GM21367 (cell line): ENCODE results near the gene KCNN3.

Experiments
- ATAC-seq: cut with Tn5 transposase; IDR thresholded peaks from one replicate; pipeline ENCODE4 v1.9.1; 2021; ENCODE audit not compliant: unreplicated experiment

The KCNN3 gene

GRCh38 chr1:154730986-154731489, 139.0 kb downstream of the KCNN3 start:
- ATAC-seq: no peak

DNA sequence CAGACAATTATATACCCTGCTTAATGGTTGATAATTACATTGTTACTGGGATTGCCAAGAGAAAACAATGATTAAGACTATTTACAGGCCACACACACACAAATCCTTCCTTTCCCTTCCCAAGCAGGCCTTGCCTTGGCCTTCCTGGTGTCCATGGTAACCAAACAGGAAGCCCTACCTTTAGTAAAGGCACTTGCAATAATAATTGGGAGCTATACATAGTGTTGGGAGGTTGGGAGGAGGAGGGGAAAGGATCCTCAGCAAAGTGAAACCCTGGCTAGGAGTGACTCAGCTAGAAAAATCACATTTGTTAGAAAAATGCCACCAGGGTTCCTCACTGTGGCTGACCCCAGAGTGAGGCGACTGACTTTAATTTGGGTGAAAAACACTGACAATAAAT, 139.8 kb downstream of the KCNN3 start:
- no peak for ATAC-seq

DNA sequence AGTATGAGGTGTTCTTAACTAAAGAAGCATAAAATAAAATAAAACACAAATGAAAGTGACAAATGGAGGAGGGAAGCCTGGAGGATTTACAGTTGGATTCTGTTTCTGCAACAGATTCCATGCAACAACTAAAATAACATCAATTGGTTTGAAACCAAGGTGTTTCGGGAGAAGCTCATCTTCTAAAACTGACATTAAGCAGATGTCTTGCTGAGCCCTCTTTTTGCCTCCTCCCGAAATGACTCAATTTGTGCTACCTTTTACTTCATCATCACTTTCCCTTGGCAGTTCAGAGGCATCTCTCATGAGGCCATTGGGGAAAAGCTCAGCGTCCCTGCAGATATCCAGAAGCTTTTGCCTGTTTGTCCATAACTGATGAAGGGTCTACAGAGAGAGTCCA, 140.5 kb downstream of the KCNN3 start:
- ATAC-seq: no peak

DNA sequence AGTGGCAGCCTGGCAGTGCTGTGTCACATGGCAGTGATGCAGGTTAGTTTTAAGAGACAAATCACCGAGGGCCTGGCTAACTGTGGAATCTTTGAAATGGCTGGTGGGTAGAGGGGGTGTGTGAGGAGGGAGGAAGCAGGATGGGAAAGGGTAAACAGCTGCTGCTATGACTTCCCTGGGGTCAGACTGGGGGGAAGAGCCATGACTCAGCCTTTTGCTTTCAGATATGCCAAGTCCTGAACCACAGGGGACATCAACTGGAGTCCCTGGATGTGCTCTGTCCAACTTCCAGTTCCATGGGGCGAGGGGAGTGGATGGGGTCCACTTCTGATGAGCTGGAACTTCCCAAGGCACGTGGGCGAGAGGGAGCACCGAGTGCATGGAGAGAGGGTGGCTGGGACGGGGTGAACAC, 141.0 kb downstream of the KCNN3 start:
- no peak for ATAC-seq

DNA sequence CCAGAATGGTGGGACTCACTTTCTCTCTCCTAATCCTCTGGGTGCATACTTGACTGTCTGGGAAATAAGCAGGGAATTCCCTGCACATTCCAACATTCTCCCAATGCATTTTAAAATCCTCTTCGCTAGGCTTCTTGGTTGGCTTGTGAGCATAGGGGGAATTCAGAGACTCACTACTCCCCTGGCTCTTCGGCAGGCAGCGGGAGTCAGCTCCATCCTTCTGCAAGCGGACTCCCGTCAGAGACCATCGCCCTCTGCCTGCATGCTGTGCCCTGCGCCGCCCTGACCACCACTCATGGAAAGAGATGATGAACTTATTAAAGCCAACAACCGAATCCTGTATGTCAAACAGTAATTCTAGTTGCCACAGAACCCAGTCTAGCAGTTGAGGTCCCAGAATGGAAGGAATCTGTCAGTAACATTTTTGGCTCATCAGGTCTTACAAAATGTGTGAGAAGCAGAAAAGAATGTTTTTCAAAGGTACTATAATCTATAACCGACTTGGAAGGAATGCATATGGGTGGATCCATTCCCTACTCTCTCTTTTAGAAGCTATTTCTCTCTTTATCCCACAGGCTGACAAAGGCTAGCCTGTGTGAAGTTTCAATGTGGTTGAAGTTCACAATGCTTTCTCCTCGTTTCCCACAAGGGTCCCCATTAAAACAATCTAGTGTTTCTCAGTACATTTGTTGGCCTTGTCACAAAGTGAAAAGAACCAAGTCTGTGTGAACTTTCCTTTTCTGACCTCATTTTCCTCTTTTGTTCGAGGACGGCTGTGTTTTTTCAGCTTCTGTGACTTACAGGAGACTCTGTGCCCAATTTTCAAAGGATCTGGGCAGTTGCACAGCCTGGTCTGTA, 143.0 kb downstream of the KCNN3 start:
- no peak for ATAC-seq

DNA sequence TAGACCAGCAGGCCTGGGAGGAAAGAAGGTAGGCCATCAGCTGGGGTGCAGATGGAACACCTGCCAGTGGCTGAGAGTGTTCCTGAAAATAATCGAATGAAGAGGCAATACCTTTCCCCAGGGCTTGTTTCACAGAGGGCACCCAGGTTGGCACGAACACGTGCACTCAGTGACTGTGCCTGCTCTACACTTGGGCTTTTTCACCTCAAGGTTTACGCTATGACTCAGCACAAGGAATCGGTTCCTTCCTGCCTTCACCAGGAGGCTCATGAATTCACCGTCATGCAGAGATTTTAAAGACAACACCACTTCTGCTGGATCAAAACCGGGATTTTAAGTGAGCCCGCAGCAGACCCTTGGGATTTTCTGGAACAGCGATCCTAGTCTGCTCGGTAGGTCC, 143.6 kb downstream of the KCNN3 start:
- no peak for ATAC-seq

- no peak for ATAC-seq
These were observed 144.2 kb downstream of the KCNN3 start for GRCh38 chr1:154725865-154726264.

- ATAC-seq: no peak
These were observed 149.5 kb downstream of the KCNN3 start for GRCh38 chr1:154720328-154721297.

DNA sequence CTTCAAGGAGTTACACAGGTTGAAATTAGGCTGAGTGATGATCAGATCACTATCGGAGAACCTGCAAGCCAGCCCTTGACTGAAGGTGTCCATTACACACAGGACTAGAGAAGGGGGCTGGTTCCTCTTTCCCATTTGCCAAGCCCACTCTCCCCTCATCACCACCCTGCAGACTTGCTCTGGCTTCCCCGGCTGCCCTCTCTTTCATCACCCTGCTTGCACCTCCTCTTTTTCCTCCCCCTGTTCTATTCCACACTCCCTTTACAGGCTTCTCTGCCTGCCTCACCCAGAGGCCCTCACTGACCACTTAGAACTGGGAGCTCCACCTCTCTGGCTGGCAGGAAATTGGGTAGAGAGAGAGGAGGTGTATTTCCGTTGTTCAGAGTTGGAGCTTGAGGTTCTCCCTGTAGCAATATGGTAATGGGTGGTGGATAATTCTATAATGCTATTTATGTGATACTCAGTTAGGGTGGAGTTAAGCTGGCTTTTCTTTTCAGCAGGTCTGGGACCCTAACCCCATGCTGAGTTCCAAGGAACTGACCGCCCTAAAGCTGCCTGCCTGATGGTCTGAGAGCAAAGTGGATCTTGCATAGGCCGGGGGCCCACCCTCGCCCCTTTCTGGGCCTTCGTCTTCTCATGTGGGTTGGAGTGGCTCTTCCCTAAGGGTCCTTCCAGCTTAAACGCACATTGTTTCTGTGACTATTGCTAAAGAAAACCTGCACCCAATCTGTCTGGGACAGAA, 150.3 kb downstream of the KCNN3 start:
- ATAC-seq: no peak

DNA sequence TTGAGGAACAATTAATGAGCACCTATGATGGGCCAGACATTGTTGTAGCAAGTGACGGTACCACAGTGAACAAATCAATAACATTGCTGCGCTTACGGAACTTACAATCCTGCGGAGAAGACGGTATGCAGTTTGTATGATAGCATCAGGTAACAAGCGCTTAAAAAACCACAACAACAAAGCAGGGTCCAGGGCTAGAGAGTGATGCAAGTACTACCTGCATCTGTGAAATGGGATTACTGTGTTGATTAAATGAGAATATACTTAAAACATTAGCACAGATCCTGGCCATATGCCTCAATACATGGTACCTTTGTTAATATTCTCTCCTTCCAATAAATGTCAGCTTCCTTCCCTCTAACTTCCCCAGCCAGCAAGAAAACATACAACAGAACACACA, 151.5 kb downstream of the KCNN3 start:
- no peak for ATAC-seq

DNA sequence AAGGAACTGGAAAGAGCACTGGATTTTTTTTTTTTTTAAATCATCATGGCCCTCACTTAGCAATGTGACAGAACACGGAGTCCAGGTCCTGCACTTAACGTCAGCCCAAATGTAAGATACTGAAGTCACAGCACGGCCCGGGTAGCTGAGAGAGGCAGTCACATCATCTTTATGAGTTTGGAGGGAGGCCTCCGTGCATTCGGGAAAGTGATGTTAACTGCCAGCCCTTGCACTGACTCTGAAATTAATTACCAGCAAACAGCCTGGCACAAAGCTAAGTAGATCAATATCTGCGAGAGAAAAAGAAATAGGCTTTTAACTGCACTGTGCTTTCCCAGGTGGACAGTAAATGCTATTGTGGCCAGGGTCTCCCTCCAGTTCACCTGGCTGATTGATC, 152.6 kb downstream of the KCNN3 start:
- ATAC-seq: no peak

- no peak for ATAC-seq
These were observed 153.2 kb downstream of the KCNN3 start for GRCh38 chr1:154716614-154717527.

DNA sequence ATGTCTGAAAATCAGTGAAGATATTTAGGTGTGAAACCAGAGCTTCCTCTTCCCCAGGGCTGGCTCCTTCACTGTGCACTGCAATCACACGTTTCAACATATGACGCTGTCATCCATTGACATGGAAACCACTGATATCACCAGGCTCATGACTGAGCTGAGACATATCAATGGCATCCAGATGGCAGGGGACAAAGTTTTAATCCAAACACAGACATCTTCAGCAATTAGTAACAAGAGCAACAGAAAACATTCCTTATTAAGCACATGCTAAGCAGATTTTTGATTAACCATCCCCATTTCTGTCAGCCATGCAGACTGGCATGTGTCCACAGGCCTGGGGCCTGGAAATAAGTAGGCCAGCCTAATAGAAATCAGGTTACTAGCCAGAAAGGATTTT, 154.1 kb downstream of the KCNN3 start:
- ATAC-seq: no peak

DNA sequence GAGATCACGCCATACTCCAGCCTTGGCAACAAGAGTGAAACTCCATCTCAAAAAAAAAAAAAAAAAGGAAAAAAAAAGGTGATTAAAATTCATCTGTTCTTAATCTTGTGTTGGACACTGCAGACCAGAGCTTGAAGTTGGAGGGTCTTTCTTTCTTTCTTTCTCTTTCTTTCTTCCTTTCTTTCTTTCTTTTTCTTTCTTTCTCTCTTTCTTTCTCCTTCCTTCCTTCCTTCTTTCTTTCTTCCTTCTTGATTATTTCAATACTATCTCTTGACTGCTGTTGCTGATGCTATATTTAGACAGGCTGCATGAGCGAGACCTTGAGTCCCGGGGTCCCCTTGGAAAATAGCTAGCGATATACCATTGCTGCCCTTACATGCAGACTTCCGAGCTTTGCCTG, 154.7 kb downstream of the KCNN3 start:
- no peak for ATAC-seq

DNA sequence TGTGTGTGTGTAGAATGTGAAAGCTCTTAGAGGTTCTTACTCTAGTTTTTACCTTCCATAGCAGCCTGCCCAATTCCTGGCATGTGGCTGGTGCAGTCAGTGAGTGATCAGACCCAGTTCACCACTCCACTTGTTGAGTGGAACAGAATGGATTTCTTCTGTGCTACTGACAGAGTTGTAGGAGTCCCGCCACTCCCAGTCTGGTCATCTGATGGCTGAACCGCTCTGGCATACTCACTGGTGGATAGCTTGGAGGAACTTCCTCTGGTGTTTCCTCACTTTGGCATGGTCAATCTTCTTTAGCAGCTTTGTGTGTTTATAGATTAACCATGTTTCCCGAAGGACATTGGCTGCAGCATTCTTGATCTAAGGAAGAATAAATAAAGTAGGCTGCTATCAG, 155.4 kb downstream of the KCNN3 start:
- no peak for ATAC-seq

DNA sequence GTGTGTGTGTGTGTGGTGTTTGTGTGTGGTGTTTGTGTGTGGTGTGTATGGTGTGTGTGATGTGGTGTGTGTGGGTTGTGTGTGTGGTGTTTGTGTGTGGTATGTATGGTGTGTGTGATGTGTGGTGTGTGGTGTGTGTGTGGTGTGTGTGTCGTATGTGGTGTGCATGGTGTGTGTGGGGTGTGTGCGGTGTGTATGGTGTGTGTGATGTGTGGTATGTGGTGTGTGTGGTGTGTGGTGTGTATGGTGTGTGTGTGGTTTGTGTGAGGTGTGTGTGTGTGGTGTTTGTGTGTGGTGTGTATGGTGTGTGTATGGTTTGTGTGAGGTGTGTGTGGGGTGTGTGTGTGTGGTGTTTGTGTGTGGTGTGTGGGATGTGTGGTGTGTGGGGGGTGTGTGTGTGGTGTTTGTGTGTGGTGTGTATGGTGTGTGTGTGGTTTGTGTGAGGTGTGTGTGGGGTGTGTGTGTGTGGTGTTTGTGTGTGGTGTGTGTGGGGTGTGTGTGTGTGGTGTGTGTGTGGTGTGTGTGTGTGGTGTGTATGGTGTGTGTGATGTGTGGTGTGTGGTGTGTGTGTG, 155.9 kb downstream of the KCNN3 start:
- ATAC-seq: no peak

DNA sequence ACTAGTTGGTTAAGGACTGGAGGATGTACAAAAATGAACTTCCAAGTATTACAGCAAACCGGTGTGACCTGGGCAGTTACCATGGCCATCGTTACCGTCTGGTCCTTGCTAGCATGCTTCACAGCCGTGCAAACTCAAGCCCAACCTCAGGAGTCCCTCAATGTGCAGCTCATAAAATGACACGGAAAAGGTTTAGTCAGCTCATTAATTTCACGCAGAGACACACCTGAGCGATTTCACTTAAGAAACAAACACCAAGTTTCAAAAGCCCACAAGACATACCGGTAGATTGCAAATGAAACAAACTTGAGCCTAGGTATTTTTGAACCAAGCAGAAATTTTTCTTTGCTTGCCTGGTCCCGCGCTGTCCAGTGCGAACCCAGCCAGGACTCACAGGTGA, 157.1 kb downstream of the KCNN3 start:
- no peak for ATAC-seq

DNA sequence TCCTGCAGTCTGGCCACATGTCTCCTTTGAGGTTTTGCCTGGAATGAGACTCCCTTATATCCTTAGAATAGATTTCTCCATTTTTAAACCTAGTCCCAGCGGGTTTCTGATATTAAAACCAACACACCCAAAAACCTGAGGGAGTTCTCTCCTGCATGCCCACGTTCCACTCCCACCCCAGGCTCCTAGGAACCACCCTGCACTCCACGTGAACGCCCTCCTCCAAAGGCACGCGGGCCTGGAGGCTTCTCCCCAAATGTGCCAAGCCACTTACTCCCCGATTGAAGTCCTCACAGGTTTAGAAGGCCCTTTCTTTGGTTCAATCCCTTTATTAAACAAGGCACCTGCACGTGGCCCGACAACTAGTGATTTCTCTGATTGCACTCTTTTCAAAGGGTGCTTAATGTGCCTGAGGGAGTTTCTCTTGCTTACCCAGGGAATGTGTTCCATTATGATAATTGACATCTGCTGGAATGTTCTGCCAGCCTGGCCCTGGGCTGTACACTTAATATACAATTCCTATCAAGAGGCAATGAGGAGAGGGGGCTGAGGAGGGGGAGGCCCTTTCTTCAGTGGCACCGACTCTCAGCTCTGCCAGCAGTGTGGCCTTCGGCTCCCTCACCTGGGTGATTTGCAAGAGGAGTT, 157.8 kb downstream of the KCNN3 start:
- ATAC-seq: no peak

DNA sequence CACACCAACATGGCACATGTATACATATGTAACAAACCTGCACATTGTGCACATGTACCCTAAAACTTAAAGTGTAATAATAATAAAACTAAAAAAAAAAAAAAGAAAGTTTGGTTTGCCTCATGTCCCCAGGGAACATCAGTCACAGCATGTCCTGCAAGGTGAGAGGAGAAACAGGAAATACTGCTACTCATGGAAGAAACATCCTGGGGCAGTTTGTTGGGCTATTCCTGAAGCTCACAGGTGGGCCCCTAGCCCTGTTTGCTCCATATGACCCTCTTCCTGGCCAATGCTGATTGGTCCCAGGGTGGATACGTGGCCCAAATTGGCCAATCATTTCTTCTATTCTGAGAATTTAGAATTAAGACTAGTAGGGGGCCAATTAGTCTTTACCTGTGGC, 158.7 kb downstream of the KCNN3 start:
- no peak for ATAC-seq
